Smooth muscle cell (in vitro differentiated cells): ENCODE measurements around the gene CFAP99. TPM values are rescaled to one million over a fixed set of nuclear protein-coding genes. Genes with fewer than 3 reads are reported as not detected.

Source experiments
- DNase-seq: peaks from one replicate; lab custom pipeline; 2025; ENCODE audit not compliant: unreplicated experiment; lab: John Stamatoyannopoulos, UW
- H2AFZ ChIP-seq: fragments of 200-600 bp; sonication (generic); 2 replicates; pipeline ENCODE4 v1.6.0; 2016; ENCODE audit warnings: antibody characterized with exemption, low read depth, mild to moderate bottlenecking
- H3F3A ChIP-seq: fragments of 200-600 bp; sonication (generic); 2 replicates; pipeline ENCODE4 v1.6.0; 2017; ENCODE audit warnings: antibody characterized with exemption, low read depth
- H3K27ac ChIP-seq: fragments of 200-600 bp; sonication (generic); 2 replicates; pipeline ENCODE4 v1.5.1; 2016; ENCODE audit warnings: low read depth, mild to moderate bottlenecking
- H3K27me3 ChIP-seq: fragments of 200-600 bp; sonication (generic); 2 replicates; pipeline ENCODE4 v1.6.1; 2016; ENCODE audit warnings: low read depth, mild to moderate bottlenecking
- H3K36me3 ChIP-seq: fragments of 200-600 bp; sonication (generic); 2 replicates; pipeline ENCODE4 v1.5.1; 2016; ENCODE audit warnings: low read depth
- H3K4me1 ChIP-seq: fragments of 200-600 bp; sonication (generic); 2 replicates; pipeline ENCODE4 v1.5.1; 2016; ENCODE audit warnings: low read depth
- H3K4me2 ChIP-seq: fragments of 200-600 bp; sonication (generic); 2 replicates; pipeline ENCODE4 v1.6.0; 2016; ENCODE audit warnings: mild to moderate bottlenecking
- H3K4me3 ChIP-seq: fragments of 200-600 bp; sonication (generic); 2 replicates; pipeline ENCODE4 v1.5.1; 2016; ENCODE audit warnings: mild to moderate bottlenecking
- H3K79me2 ChIP-seq: fragments of 200-600 bp; sonication (generic); 2 replicates; pipeline ENCODE4 v1.6.0; 2016; ENCODE audit warnings: low read depth, mild to moderate bottlenecking
- H3K9ac ChIP-seq: fragments of 200-600 bp; sonication (generic); 2 replicates; pipeline ENCODE4 v1.6.0; 2016; ENCODE audit warnings: low read depth
- H3K9me3 ChIP-seq: fragments of 200-600 bp; sonication (generic); replicated peaks from 2 replicates; pipeline ENCODE4 v1.5.1; 2016; ENCODE audit warnings: low read depth
- H4K20me1 ChIP-seq: fragments of 200-600 bp; sonication (generic); 2 replicates; pipeline ENCODE4 v1.6.0; 2016; ENCODE audit warnings: low read depth
- CTCF ChIP-seq: fragments of 200-600 bp; sonication (generic); IDR thresholded peaks from 2 replicates; pipeline ENCODE4 v1.5.1; 2017; ENCODE audit warnings: borderline replicate concordance, mild to moderate bottlenecking, antibody characterized with exemption; ENCODE audit not compliant: insufficient read depth, poor library complexity, severe bottlenecking
- WGBS: methylation state at CpG from one replicate; pipeline ENCODE4 v1.1.7; 2016; ENCODE audit warnings: low lambda C conversion rate; 5-methylcytosine and 5-hydroxymethylcytosine counted together
- polyA plus RNA-seq: library from polyadenylated mRNA; unstranded; fragments of >200 nt; fragmentation: Nextera tagmentation; extraction: Ambion mirVana; gene quantifications from 2 replicates; pipeline ENCODE4 v1.2.1, GENCODE V29; 2016
- total RNA-seq: library from RNA; depleted of rRNA; stranded (reverse); fragments of >200 nt; gene quantifications from 2 replicates; pipeline ENCODE4 v1.2.3, GENCODE V29; 2014

The CFAP99 gene
- total and polyA plus RNA-seq, 2 experiments from 2014 or later: not detected

- no peak for DNase-seq
- no peaks in the 10 kb centered on the region for H3K36me3 ChIP-seq
- no peak for TF ChIP-seq CTCF
- WGBS: 95% methylated on average over 17 of the region's 20 CpGs
- H3K27me3 ChIP-seq: no peaks in the 10 kb centered on the region
- no peak overlapping the region for H3K27ac ChIP-seq
- H3K9me3 ChIP-seq: no peaks in the 10 kb centered on the region
- no peaks in the 10 kb centered on the region for H3F3A ChIP-seq
- H2AFZ ChIP-seq: no peak overlapping the region
- no peaks in the 10 kb centered on the region for H4K20me1 ChIP-seq
- H3K4me3 ChIP-seq: no peak overlapping the region
- H3K79me2 ChIP-seq: no peaks in the 10 kb centered on the region
- no peak overlapping the region for H3K4me2 ChIP-seq
- H3K9ac ChIP-seq: no peak overlapping the region
- H3K4me1 ChIP-seq: no peaks in the 10 kb centered on the region
Observed at GRCh38 chr4:2443061-2443730, 24.4 kb downstream of the CFAP99 start.

- DNase-seq: no peak
- Histone ChIP-seq H3K79me2 (no peaks in the 10 kb centered on the region), H3K36me3 (no peaks in the 10 kb centered on the region), H3K4me3 (no peak overlapping the region), H3K4me1 (no peaks in the 10 kb centered on the region), H3K27me3 (no peaks in the 10 kb centered on the region), H4K20me1 (no peaks in the 10 kb centered on the region), H2AFZ (no peak overlapping the region), H3K27ac (no peak overlapping the region), H3K9ac (no peak overlapping the region), H3K9me3 (no peaks in the 10 kb centered on the region), H3K4me2 (no peak overlapping the region), H3F3A (no peaks in the 10 kb centered on the region)
- no peak for TF ChIP-seq CTCF
- 92% methylated on average over 7 of the region's 7 CpGs for WGBS
Observed at GRCh38 chr4:2443956-2444740, 25.4 kb downstream of the CFAP99 start.

DNA sequence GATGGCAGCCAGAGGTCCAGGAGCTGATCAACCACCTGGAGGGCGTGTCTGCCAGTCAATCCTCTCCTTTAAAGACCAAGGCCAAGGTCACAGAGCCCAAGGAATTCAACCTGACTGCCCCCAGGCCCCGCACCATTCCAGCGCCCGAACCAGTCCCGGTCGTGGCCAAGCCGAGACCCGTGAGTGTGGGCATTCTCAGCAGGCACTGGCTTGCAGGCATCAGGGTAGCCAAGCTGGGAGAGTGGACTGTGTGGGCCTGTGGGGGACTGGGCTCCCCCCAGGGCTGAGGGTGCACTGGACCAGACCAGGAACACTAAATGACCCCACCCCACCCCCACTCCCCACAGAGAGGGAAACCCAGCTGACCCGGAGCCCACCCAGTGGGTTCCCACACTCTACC is 26.4 kb downstream of the CFAP99 start:
- Histone ChIP-seq H3K4me3 (no peak overlapping the region), H2AFZ (no peak overlapping the region), H3K4me2 (no peak overlapping the region), H4K20me1 (no peaks in the 10 kb centered on the region), H3K9ac (no peak overlapping the region), H3K36me3 (no peaks in the 10 kb centered on the region), H3F3A (no peaks in the 10 kb centered on the region), H3K79me2 (no peaks in the 10 kb centered on the region), H3K4me1 (no peaks in the 10 kb centered on the region), H3K27me3 (no peaks in the 10 kb centered on the region), H3K27ac (no peak overlapping the region), H3K9me3 (no peaks in the 10 kb centered on the region)
- TF ChIP-seq CTCF: no peak
- no peak for DNase-seq
- WGBS: 96% methylated on average over 9 of the region's 9 CpGs

- H3K9me3 ChIP-seq: no peaks in the 10 kb centered on the region
- H3K27ac ChIP-seq: no peak overlapping the region
- H3K79me2 ChIP-seq: no peaks in the 10 kb centered on the region
- no peaks in the 10 kb centered on the region for H3K27me3 ChIP-seq
- no peak for DNase-seq
- 93% methylated on average over 6 of the region's 6 CpGs for WGBS
- no peak overlapping the region for H3K4me2 ChIP-seq
- no peak for TF ChIP-seq CTCF
- H3K4me3 ChIP-seq: no peak overlapping the region
- no peak overlapping the region for H3K9ac ChIP-seq
- H3K36me3 ChIP-seq: no peaks in the 10 kb centered on the region
- no peaks in the 10 kb centered on the region for H3K4me1 ChIP-seq
- no peaks in the 10 kb centered on the region for H3F3A ChIP-seq
- no peak overlapping the region for H2AFZ ChIP-seq
- H4K20me1 ChIP-seq: no peaks in the 10 kb centered on the region
Observed at GRCh38 chr4:2445571-2445970, 26.8 kb downstream of the CFAP99 start.
